HG02588 (cell line): ENCODE measurements around the gene TREX2.
A peak's percentile ranks its signal among the peaks of the same experiment; 100 is the strongest.

ENCODE experiments used
- ATAC-seq: cut with Tn5 transposase; IDR thresholded peaks from one replicate; pipeline ENCODE4 v1.9.1; 2021; ENCODE audit warnings: mild to moderate bottlenecking, moderate library complexity; ENCODE audit not compliant: unreplicated experiment

TREX2 gene

DNA sequence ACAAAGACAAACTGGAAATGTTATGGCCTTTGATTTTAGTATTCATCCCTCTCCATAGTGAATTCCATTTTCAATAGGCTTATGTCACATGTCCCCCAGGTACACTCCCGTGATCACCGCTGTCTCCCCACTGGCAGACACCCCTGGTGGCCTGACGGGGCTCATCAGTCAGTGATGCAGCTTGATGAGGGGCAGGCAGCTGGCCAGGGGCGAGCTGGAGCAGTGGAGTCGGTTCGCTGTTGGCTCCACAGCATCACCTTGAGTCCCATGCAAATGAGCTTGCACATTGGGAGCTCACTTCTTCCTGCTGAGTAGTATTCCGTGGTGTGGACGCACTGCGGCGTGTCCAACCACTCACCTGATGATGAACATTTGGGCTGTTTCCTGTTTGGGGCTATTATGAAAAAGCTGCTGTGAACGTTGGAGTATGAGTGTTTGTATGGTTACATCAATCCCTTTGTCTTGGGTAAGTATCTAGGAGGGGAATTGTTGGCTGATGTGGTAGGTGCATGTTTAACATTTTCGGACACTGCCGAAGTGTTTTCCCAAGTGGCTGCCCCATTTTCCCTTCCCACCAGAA lies 5.2 kb downstream of the TREX2 start:
- ATAC-seq, result no peak

DNA sequence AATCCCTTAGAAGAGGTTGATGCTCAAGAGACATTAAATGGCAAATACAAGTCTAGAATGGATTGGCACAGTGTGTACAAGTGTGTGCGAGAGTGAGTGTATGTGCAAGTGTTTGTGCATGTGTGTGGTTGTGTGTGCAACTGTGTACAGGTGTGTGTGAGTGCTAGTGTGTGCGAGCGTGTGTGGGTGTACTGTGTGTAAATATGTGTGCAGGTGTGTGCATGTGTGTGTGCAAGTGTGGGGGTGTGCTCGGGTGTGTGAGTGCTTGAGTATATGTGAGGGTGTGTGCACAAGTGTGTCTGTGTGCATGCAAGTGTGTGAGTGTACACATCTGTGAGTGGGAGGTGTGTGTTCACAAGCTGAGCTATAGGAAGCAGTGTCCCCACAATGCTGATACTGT lies 5.9 kb downstream of the TREX2 start:
- ATAC-seq, result no peak

DNA sequence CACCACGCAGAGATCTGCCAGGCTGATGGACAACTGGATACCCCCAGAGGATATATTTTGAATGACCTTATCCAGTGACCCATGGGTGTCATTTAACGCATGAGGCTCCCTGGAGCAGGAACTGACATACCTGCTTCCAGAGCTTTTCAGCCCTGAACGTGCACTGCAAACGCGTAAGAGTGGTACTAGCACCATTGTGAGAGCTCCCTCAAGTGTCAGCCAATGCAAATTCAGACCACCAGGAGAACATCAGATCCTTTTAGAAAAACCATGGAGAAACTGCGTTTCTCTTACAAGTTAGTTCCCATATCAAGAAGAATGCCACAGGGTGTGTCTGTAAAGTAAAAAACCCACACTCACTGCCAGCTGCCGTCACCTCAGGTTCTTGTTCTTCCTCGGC lies 7.3 kb downstream of the TREX2 start:
- no peak for ATAC-seq

DNA sequence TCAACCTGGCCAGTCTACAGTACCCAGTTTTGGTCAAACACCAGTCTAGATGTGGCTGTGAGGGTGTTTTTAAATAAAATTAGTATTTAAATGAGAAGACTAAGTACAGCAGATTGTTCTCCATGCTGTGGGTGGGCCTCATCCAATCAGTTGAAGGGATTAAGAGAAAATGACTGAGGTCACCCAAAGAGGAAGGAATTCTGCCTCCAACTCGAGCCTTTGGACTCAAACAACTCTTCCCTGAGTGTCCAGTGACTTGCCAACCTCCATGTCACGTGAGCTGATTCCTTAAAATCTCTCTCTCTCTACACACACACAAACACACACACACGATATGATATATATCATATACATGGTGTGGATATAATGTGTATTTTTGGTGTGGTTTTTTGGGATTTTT lies 10.0 kb downstream of the TREX2 start:
- ATAC-seq, result no peak

DNA sequence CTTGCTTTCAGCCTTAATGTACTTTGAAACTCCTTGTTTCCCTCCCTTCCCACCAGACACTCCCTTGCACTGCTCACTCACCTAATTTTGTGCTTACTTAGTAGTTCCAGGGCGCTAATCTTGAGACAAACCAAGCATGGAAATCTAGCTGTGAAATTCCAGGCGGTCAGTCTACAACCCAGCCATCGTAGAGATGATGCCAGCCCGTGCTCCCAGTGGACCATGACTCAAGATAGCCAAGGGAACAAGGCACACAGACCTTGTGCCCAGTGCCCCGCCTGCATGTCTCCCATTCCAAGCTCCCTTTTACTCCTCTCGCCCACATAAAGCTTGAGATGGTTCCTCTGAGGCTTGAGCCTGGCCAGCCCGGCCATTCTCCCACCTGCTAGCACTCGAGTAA lies 11.1 kb downstream of the TREX2 start:
- no peak for ATAC-seq

DNA sequence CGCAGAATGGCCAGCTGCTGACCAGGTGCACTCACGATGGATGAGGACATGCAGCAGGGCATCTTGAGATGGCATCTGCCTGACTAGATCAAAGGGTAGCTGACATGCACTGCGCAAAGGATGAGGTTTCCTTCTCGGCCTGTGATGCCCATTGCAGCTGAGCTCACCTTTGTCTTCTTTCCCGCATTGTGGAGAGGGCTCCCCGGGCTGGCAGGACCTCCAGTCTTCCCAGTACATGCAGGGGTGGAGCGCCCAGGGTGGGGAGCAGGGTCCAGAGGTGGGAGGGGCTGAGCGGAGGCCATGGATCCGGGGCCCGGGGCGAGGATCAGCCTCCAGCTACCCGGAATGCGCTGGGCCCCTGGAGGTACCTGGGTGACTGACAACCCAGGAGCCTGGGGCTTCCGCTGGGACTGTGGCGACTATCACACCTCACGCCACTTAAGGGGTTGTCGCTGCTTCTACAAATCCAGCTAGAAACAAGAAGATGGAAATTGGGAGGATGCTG lies 12.0 kb downstream of the TREX2 start:
- no peak for ATAC-seq

DNA sequence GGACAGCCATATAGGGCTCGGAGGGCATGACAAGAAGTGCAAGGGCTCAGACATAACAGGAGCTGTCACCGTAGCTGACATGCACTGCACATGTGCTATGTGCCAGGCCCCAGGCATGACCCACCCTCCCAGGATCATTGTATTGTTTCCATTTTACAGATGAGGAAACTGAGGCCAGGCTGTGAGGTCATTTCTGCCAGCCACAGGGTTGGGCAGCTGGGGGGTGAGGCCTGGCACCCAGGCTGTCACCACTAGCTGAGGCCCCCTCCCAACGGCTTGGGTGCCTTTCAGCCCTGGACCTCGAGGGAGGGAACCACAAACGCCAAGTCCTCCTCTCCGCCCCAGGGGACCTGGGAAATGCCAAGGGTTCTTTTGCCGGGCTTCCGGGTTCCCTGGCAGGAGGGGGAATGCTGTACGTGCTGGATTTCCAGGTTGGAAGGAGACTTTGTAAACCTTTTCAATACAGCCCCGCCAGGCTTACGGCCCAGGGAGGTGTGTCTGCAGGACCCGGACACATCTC lies 12.6 kb downstream of the TREX2 start:
- ATAC-seq, result no peak

DNA sequence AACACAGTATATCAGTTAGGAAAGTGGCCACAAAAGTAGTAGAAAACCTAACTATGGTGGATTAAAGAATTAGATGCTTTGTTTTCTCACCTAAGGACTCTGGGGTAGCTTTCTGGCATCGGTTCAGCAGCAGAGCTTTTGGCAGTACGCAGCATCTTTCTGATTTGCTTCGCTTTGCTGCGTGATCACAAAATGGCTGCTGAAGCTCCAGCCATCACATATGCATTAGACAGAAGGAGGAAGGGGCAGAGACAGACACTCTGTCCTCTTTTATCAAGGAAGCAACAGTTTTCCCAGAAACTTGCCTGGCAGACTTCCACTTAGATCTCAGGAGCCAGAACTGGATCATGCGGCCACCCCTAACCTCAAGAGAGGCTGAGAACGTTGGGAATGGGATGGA lies 15.1 kb downstream of the TREX2 start:
- ATAC-seq, result no peak

DNA sequence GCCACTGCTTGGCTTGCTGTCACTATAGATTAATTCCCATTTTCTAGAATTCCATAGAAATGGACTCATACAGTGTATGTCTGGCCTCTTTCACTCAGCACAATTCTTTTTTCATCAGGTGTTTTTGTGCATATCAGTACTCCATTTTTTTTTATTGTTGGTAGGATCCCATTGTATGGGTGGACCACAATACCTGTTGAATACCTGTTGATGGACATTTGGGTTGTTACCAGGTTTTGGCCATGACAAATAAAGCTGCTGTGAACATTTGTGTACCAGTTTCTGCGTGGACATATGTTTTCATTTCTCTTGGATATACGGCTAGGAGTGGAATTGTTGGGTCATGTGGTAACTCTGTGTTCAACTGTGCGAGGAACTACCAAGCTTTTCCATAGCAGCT lies 19.7 kb downstream of the TREX2 start:
- ATAC-seq, result no peak

DNA sequence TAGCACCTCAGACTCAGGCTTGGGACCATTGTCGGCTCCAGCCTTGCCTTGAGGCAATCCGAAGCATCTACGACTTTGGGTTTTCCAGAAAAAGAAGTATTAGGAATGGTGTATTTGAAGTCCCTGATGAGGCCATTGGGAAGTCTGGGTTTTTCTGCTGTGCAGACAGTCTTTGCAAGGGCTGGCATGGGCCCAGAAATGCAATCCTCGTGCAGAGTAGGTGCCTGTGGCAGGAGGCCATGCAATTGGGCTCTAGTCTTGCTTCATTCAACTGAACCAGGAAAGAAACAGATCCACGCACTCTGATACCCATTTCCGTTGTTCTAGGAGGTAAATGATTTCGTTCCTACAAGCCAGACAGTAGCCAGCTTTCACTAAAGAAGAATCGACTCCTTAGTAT lies 22.2 kb downstream of the TREX2 start:
- no peak for ATAC-seq

DNA sequence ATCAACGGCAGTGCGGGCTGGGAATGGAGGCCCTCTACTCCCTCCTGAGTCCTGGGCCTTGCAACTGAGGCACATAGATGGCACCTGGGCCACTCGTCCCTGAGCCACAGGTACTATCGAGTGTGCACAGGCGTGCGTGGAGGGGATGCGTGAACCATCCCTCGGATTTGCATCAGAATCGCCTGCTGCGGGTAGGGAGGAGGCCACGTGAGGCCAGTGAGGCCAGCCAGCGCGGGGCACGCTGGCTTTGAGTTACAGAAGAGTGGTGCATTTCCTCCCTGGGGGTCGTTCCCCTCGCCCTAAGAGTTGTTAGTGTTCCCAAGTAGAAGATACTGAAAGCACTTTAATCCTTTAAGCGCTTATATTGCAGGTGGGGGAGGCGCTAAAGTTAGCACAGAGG lies 24.0 kb downstream of the TREX2 start:
- no peak for ATAC-seq

DNA sequence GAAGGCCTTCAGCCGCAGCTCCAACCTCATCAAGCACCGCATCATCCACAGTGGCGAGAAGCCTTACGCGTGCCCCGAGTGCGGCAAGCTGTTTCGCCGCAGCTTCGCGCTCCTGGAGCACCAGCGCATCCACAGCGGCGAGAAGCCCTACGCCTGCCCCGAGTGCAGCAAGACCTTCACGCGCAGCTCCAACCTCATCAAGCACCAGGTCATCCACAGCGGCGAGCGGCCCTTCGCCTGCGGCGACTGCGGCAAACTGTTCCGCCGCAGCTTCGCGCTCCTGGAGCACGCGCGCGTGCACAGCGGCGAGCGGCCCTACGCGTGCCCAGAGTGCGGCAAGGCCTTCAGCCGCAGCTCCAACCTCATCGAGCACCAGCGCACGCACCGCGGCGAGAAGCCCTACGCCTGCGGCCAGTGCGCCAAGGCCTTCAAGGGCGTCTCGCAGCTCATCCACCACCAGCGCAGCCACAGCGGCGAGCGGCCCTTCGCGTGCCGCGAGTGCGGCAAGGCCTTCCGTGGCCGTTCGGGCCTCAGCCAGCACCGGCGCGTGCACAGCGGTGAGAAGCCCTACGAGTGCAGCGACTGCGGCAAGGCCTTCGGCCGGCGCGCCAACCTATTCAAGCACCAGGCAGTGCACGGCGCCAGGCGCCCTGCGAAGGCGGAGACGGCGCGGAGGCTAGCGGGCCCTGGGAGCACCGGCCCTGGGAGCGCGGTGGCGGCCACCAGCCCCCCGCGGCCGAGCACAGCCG lies 24.8 kb downstream of the TREX2 start:
- ATAC-seq, result no peak

DNA sequence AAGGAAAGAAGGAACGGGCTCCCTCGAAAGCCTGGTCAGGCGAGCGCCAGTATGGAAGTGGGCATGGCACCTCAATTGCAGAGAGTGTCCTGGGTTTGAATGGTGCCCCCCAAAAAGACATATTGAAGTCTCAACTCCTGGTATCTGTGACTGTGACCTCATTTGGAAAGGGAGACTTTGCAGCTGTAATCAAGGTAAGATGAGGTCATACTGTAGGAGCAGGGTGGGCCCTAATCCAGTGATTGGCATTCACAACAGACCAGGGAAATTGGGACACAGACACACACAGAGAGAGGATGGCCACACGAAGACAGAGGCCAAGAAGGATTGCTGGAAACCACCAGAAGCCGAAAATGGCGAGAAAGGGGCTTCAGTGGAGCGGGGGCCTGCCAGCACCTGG lies 28.2 kb downstream of the TREX2 start:
- no peak for ATAC-seq

DNA sequence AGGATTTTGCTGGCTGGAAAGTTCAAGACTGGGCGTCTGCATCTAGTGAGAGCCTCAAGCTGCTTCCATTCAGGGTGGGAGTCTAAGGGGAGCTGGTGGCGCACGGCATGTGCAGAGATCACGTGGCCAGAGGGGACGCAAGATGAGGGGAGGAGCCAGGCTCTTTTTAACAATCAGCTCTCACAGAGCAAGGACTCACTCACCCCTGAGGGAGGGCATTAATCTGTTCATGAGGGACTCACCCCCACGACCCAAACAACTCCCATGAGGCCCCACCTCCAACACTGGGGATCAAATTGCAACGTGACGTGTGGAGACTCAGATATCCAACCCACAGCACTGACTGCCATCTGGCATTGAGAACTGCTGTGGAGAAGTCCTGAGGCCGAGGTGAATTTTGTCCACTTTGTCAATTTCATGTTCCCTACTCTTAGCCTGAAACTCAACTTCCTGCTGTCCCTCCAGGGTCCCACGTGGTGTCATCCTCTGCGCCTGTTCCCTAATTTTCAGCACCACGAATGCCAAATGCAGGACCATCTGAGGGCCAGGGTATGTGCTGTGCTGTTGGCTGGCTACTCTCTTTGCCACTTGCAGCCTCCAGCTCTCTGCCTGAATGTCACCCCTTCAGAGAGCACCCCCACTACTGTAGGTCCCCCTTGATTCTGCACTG lies 28.9 kb downstream of the TREX2 start:
- ATAC-seq, result no peak

DNA sequence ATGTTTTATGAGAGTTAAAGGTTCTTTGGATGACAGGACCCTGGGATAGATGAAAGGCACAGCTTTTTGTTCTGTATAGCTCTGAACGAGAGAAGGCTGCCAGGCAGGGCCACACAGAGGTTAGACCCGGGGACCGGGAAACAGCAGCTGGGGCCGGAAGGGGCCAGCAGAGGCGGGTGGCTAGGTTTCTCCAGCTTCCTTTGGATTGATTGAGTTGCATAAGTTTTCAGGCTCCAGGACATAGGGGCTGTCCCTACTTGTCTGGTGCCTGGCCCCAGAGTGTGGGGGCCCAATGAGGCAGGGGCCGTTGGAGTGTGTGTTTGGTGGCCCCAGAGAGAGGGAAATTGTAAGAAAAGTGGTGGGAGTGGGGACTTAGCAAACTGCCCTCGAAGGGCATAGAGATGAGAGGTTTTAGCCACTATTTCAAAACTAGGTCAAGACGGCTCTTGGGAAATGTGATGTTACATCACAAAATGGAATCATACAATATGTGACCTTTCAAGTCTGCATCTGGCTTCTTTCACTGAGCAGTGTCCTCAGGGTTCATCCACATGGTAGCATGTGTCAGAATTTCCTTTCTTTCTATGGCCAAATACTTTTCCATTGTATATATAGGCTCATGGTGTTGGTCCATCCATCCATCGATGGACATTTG lies 30.9 kb downstream of the TREX2 start:
- no peak for ATAC-seq

DNA sequence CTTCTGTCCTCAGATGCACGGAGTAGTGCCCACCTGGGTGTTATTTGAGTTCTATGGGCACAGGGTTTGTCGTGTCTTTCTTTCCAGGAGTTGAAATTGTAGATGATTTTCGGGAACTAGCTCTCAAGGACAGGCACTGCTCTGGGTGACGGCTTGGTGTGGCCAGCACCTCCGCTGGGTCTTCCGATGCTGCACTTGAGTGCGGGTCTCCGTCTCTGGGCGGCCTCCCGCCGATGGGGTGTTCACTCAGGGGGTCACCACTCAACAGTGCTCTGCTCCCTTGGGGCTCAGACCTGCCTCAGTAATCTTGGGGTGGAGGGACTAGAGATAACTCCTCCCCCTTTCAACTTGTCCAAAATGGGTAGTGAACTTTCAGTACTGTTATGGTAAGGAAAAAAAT lies 32.1 kb downstream of the TREX2 start:
- ATAC-seq, result no peak

DNA sequence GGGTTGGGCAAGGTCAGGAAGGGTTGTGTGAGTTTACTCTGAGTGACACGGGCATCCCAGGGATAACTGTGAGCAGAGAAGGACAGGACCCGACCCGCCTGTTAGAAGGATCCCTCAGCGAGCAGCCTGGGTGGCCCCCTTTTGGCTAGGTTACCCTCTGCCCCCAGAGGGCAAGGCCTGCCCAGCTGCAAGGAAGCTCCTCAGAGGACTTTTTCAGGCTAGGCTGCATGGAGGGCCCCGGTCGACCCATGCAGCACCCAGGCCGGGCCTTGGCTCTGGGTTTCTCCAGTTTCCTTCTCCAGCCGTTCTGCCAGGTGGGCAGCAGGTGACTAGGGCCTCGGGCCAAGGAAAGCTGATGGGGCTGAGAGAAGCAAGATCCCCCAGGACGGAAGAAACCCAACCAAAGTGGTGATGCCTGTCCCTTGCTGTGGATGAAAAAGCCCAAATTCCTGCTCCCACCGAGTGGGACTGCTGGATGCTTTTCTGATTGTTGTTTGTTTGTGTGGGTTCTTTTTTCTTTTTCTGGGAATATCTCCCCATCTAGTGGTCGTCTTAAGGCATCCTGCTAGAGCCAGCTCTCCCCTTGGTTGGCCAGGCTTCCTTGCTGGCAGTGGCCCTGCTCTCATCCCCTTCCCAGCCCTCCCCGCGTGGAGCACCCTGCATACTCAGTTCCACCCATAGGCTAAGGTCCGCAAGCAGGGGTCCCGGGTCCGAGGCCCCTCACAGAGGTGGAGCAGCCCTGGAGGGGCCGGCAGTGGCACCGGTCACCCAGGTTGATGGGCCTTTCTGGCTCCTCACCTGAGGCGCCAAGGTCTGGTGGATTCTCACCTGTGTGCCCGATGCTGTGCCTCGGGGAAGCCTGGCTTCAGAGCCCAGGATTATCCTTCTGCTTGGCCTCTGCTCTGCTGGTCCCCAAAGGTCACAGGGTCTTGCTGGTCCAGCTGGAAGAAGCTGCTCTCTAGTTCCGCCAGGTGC lies 32.8 kb downstream of the TREX2 start:
- no peak for ATAC-seq

DNA sequence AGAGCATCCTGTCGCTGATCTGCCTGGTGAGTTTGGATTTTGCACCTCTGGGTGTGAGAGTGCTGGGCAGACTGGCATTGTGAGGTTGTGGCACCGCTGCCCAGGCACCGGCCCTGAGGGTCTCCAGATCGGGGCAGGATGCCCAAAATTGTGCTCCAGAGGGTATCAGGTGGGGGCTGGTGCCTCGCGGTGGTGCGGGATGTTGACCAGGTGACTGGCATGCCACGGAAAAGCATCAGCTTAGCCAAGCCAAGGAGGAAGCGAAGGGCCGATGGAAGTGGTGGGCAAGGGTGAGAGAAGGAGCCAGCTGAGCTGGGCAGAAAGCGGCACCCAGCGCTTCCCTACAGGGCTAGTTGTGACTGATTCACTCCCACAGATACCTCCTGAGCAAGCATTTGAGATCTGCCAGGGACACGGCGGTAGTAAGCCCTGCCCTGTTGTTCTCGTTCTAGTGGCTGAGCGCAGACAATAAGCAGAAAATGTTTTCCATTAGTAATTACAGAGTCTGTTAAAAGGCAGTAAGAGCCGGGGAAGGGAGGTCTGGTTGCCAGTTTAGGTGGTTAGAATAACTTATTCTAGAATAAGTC lies 33.8 kb downstream of the TREX2 start:
- no peak for ATAC-seq

DNA sequence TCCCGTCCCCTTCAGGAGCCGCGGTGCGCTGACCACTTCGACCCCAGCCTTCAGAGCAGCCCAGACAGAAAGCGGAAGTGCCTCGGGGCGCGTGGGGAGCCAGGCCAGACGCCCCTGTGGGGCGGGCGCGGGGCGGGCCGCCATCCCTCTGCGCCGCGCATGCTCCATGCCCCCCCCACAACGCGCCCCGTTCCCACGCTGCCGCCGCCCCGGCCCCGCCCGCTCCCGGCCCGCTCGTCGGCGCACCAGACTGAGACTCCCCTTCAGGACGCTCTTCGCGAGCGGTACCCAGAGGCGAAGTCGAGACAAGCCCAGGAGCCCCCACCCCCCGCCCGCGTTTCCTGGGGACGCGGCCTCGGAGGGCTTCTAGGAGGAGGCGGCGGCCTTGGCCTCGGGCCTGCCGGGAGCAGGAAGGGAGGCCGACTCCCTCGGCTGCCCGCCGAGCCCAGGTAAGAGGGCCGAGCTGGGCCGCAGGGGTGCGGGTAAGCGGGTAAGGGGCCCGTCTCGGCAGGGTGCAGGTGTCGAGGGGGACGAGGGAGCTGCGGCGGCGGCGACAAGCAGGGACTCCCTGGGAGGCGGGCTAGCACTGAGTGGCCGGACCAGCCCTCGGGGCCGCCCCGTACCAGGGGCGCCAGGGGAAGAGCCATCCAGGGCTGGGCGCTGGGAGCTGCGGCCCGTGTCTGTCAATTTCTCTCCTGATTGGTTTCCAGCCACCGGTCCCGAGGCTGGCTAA lies 34.4 kb downstream of the TREX2 start, which contains the start of gene ZFP92:
Gene ZFP92 (plus strand): TSS at position 218 of the 733 bp plus-strand sequence. CDS start 6,851 bp downstream, outside the sequence.
- ATAC-seq, result peak; percentile 53
